ENCODE data around the gene PRELID2. TPM values are rescaled to one million over a fixed set of nuclear protein-coding genes. Genes with fewer than 3 reads are reported as not detected.

The PRELID2 gene
- total RNA-seq, 4 donors from 2014 or later: 1.1 to 6.7 (median 1.2) TPM; not detected in 1

- no peak for ATAC-seq
- in situ Hi-C loops (cut with MboI; ENCODE audit: low sequenced_read_pairs in 4 of 4) (no loop called here), intact Hi-C loops (cut with DNase I; ENCODE audit: low total_unique reads) (no loop called here)
- Histone ChIP-seq H3K27me3 (no peaks in the 10 kb centered on the region), H3K4me1 (no peaks in the 10 kb centered on the region), H3K4me3 (no peak overlapping the region), H3K27ac (no peak overlapping the region), H3K36me3 (no peaks in the 10 kb centered on the region), H3K9me3 (no peaks in the 10 kb centered on the region)
- TF ChIP-seq POLR2A (IDR thresholded peaks at IDR 0.05) (no peak), CTCF (IDR thresholded peaks at IDR 0.05 in 4 of 5, conservative IDR thresholded peaks at IDR 0.05 in 1 of 5) (no peak)
- DNase-seq: no peak
Measured at GRCh38 chr5:145768863-145769262, 66.3 kb downstream of the PRELID2 start.

- intact Hi-C loops (cut with DNase I; ENCODE audit: low total_unique reads): no loop called here
- no peak overlapping the region for H3K27ac ChIP-seq
- H3K27me3 ChIP-seq: no peaks in the 10 kb centered on the region
- DNase-seq: no peak
- no peak for ATAC-seq
- H3K4me1 ChIP-seq: no peaks in the 10 kb centered on the region
- in situ Hi-C loops (cut with MboI; ENCODE audit: low sequenced_read_pairs in 4 of 4): no loop called here
- no peaks in the 10 kb centered on the region for H3K9me3 ChIP-seq
- no peaks in the 10 kb centered on the region for H3K36me3 ChIP-seq
- TF ChIP-seq POLR2A (IDR thresholded peaks at IDR 0.05) (no peak), CTCF (IDR thresholded peaks at IDR 0.05 in 4 of 5, conservative IDR thresholded peaks at IDR 0.05 in 1 of 5) (no peak)
- no peak overlapping the region for H3K4me3 ChIP-seq
Measured at GRCh38 chr5:145764325-145764724, 70.8 kb downstream of the PRELID2 start.

- Histone ChIP-seq H3K36me3 (no peaks in the 10 kb centered on the region), H3K27me3 (no peaks in the 10 kb centered on the region), H3K9me3 (no peaks in the 10 kb centered on the region), H3K4me1 (no peaks in the 10 kb centered on the region), H3K27ac (no peak overlapping the region), H3K4me3 (no peak overlapping the region)
- DNase-seq (no peak), ATAC-seq (no peak)
- in situ Hi-C loops (cut with MboI; ENCODE audit: low sequenced_read_pairs in 4 of 4): no loop called here
- intact Hi-C loops (cut with DNase I; ENCODE audit: low total_unique reads): no loop called here
- TF ChIP-seq POLR2A (IDR thresholded peaks at IDR 0.05): no peak
- no peak for TF ChIP-seq CTCF (IDR thresholded peaks at IDR 0.05 in 4 of 5, conservative IDR thresholded peaks at IDR 0.05 in 1 of 5)
Measured at GRCh38 chr5:145762833-145763232, 72.3 kb downstream of the PRELID2 start.

- DNase-seq (no peak), ATAC-seq (no peak)
- intact Hi-C loops (cut with DNase I; ENCODE audit: low total_unique reads) (no loop called here), in situ Hi-C loops (cut with MboI; ENCODE audit: low sequenced_read_pairs in 4 of 4) (no loop called here)
- Histone ChIP-seq H3K27me3 (no peaks in the 10 kb centered on the region), H3K4me1 (no peaks in the 10 kb centered on the region), H3K9me3 (no peaks in the 10 kb centered on the region), H3K36me3 (no peaks in the 10 kb centered on the region), H3K4me3 (no peak overlapping the region), H3K27ac (no peak overlapping the region)
- no peak for TF ChIP-seq POLR2A (IDR thresholded peaks at IDR 0.05)
- no peak for TF ChIP-seq CTCF (IDR thresholded peaks at IDR 0.05 in 4 of 5, conservative IDR thresholded peaks at IDR 0.05 in 1 of 5)
Measured at GRCh38 chr5:145761254-145761653, 73.9 kb downstream of the PRELID2 start.

- in situ Hi-C loops (cut with MboI; ENCODE audit: low sequenced_read_pairs in 4 of 4) (no loop called here), intact Hi-C loops (cut with DNase I; ENCODE audit: low total_unique reads) (no loop called here)
- no peak for ATAC-seq
- H3K27ac ChIP-seq: no peak overlapping the region
- TF ChIP-seq POLR2A (IDR thresholded peaks at IDR 0.05) (no peak), CTCF (IDR thresholded peaks at IDR 0.05 in 4 of 5, conservative IDR thresholded peaks at IDR 0.05 in 1 of 5) (no peak)
- H3K4me3 ChIP-seq: no peak overlapping the region
- no peaks in the 10 kb centered on the region for H3K4me1 ChIP-seq
- H3K27me3 ChIP-seq: no peaks in the 10 kb centered on the region
- DNase-seq: no peak
- H3K9me3 ChIP-seq: no peaks in the 10 kb centered on the region
- no peaks in the 10 kb centered on the region for H3K36me3 ChIP-seq
Measured at GRCh38 chr5:145760660-145761059, 74.5 kb downstream of the PRELID2 start.
